Stimulated activated CD8-positive, alpha-beta memory T cell treated with anti-CD3 and anti-CD28 coated beads, Interleukin-2, amount 100 ng/mL, for 1 hour (primary cell): ENCODE measurements around the gene ADGRL3.
"Not testable (repeated sequence)": the region's sequence is repeated elsewhere in the genome, so short reads cannot be mapped to it uniquely, and the experiment has no call there.

Source experiments
- DNase-seq, 2 donors: peaks; one replicate each; pipeline ENCODE4 v3.0.0-alpha.2; 2020; ENCODE audit warnings: low read depth in 2 of 2

Gene ADGRL3

DNA sequence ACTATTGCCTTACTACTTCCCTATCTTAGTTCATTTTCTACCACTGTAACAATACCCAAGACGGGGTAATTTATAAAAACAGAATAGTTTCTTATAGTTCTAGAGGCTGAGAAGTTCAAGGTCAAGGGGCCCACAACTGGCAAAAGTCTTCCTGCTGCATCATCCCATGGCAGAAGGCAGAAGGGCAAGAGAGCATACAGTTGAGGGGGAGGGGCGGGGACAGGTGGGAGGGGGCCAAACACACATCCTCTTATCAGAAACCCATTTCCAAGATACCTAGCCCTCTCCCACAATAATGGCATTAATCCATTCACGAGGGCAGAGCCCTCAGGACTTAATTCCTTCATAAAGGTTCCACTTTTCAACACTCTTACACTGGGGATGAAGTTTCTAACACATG is 690.2 kb downstream of the ADGRL3 start:
- no peak for DNase-seq

DNA sequence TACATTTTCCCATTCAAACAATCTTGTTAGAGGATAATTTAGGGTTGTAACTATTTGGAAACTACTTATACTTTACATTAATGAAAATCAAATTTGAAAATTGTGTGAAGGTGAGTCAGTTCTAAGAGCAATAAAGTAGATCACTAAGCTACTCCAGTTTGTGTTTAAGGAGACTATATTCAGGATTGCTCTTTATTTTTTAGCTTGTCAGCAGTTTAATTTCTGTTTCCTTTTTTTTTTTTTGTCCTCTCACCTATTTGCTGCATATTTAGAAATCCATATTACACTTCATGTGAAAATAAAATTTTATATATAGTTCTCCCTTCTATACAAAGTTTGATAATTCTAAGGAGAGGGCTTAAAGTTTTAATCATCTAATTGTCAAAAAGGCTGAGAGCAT is 691.8 kb downstream of the ADGRL3 start:
- no peak for DNase-seq

DNA sequence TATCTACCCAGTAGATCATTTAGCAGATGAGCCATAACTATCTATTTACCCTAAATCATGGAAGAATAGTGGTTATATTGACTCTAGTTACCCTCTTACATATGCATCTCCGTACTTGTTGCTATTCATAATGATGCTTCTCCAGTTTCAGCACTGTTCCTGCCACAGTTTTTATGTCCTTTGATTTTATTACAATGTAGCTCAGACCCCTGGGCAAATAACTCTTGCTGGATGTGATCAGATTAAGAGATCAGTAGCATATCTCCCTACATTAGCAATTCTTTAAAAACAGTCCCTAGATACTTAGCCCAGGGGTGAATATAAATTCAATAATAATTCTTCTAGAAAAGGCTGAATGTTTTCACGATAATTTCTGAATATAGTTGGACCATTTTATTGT is 696.5 kb downstream of the ADGRL3 start:
- DNase-seq: no peak

DNA sequence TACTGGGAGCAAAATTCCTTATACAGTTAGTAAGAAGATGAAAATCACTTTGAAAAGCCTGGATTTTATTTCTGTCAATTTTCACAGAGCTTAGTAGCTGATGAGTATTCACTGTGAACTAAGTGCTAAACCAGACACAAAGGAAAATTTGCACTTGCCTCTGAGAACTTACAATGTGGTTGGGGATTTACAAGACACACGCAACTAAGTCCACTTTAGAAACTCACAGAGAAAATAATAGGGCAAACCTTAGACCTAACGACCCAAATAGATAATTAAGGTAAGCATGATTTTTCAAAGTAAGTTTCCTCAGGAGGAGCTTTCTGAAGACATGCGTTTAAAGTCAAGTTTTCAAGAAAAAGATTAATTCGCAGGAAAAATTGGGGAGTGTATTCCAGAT is 708.9 kb downstream of the ADGRL3 start:
- DNase-seq: no peak

DNA sequence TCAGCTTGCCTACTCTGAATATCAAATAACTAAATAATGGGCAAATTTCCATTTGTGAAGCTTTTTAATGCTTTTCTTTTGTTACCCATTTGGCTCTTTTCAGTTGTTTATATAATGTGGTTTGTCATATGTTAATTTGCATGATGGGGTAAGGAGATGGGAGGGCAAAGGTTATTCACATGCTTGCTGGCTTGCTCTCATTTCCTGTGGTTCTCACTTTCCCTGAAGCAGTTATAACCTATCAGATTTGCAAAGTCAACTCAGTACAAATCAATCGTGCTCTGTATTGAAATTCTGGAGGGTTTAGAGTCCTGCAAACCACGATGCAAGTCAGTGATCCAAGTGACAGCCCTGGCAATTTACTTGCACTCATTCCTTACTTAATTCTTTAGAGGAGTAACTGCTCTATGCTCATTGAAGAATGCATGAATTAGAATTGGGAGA is 711.2 kb downstream of the ADGRL3 start:
- DNase-seq: no peak

DNA sequence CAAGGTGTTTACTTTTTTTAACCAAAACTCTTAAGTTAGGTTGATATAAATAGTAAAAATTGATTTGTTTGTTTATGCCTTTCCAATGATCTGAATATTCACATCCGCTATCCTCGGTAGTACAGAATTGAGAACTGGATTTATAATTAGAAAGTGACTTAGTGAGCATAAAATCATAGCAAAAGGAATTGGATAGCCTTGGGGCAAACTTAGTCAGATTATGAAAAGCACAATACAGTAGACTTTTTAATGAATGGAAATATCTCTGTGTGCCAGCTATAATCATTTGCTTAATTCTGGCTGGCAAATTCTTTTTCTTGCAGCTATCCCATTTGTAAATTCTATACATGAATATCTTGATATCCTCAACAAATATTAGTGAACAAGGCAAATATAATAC is 713.5 kb downstream of the ADGRL3 start:
- DNase-seq: no peak

DNA sequence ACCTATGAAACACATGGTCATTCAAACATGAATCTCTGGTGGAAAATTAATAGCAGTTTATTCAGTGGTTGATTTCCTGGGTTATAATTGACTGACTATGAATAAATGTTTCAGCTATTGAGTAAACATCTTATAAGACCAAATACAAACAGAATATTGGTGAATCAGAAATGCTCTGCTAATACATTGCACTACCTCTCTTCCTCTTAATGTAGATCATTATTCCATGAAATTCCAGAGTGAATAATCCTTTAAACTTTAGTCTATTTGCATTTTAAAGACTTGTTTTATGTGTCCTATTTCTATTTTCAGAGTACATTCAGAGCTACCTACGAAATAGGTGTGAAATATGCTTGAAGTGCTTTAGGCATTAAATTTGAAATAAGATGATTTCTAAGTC is 715.4 kb downstream of the ADGRL3 start:
- no peak for DNase-seq

DNA sequence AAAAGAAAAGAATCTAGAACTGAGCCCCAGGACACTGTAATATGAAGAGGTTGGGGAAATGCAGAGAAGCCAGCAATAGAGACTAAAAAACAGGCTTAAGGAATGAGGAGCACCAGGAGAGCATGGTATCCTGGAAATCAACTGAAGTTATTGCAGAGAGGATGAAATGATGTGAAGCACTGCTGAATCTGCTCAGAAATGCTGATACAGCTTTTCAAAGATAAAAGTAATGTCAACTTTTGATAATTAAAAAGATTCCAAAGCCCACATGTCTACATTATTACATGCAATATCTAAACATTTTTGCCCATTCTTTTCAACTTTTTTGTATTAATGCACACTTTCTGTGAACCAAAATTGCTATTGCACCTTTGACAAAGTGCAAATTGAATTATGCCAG is 718.4 kb downstream of the ADGRL3 start:
- no peak for DNase-seq

DNA sequence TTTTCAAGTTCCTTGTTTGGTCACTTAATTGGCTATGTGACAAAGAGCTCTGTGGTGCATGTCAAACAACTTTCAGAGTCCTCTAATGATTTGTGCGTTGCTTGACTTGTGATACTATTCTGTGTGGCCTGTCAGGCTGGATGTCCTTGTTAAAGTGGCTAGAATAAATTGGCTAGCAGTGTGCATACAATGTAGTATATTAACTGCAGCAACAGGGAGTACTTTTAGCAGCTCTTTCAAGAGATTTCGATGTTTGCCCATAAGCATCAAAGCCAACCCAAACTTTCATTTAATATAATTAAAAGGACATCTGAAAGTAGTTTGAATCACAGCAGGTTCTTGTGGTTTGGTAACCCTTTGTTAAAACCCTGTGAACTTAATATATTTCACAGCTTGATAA is 718.9 kb downstream of the ADGRL3 start:
- no peak for DNase-seq

DNA sequence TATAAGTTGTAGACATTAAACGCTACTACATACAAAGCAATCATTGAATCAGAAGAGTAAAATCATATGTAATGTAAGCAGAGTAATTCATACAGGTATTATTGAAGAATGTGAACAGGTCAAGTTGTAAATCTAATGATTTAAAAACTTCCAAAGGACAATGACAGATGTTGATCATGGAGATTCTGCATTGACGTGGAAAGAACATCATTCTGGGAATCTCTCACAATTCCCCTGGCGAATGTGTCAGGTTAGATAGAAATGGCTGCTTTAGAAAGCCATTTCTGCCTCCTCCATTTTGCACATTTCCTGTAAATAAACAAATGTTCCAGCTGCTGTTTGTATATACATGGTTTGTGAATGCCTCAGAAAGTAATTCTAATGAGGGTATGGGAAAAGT is 719.4 kb downstream of the ADGRL3 start:
- no peak for DNase-seq

DNA sequence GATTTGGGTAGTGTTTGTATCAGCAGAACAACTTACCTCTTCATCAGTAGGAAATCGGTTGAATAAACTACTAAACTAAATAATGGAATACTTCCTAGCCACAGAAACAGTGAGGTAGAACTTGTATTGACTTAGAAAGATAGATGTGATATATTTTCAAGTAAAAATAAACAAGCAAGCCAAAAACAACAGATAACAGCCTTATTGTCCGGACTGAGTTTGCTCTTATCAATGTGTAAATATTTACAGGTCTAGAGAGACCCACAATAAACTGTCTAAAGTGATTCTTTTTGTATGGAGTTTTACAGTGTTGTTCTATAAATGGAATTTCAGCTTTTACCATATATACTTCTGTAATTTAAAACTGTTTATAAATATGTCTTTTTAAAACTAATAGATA is 721.8 kb downstream of the ADGRL3 start:
- DNase-seq: no peak

DNA sequence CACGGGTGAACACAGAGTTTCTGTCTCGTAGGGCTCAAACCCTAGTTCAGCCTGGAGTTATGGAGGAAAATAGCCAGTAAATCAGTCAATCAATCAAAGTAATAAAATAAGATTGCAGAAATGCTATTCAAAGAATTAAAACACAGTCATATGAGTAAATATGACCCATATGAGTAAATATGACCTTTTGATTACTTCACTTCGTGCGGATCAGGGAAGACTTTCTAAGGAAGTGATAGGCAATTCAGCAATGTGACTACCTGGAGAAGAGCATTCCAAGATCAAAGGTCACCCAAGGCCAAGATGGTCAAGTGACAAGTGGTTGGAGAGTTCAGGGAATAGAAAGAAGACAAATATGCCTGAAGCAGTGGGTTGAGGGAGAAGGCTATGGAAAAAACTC is 722.6 kb downstream of the ADGRL3 start:
- no peak for DNase-seq

DNA sequence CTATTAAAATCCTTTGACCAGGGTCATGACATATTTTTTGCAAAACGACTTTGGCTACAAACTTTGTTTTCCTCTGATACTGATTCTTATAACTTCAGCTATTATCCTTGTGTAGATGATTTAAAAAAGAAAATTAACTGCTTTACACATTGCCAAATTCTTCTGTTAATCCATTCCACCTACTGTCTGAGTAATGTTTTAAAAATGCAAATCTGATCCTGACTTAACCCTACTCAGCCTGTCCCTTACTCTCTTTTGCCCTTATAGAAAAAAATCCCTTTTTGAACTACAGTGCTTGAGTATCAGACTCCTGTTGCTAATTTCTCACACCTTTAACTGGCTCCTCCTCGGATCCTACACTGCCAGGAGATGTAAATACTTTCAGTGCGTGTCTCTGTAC is 723.1 kb downstream of the ADGRL3 start:
- DNase-seq: no peak

DNA sequence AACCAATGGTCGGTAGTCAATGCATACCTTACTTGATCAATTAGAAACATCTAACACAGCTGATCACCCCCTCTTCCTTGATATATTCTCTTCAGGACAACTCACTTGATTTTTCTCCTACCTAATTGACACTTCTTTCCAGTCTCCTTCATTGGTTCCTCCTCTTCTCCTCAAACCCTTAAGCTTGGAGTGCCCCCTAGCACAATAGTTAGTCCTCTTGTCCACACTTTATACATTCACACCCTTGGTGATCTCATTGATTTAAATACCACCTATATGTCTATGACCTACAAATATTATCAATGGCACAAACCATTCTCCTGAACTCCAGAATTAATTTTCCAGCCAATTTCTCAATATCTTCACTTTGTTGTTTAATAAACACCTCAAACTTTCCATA is 724.0 kb downstream of the ADGRL3 start:
- DNase-seq: no peak

DNA sequence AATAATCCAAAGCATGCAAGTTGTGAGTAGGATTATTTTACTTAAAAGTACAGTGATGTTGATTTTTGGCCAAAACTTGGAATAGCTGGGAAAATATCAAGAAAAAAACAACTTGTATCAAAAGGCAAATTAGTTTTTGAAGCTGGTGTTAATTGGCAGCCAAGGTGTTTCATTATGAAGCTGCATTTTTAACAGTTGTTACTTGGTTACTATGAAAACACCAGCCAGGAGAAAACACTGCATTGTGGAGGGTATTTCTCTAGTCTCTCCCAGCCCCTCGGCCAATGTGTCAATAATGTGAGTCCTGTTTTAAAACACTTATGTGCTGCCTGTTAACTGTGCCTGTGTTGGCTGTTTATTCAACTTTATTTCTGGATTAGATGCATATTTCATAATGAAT is 733.4 kb downstream of the ADGRL3 start:
- DNase-seq: no peak

DNA sequence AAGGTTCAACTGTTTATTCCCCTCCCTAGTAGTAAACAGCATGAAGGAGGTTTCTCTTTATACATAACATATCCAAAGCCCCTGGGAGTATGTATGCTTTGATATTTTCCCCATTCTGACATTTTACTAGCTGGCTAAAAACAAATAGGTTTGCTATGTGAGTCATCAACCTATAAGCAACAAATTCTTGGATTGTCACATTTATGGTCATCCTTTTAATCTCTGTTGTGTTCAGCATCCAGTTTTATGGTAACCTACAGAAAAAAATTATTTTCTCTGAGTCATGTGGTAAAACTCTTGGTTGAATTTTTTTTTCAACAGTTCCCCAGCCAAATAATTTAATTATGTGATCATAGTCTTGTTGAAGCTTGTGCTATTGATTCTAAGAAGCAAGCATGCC is 734.1 kb downstream of the ADGRL3 start:
- no peak for DNase-seq

DNA sequence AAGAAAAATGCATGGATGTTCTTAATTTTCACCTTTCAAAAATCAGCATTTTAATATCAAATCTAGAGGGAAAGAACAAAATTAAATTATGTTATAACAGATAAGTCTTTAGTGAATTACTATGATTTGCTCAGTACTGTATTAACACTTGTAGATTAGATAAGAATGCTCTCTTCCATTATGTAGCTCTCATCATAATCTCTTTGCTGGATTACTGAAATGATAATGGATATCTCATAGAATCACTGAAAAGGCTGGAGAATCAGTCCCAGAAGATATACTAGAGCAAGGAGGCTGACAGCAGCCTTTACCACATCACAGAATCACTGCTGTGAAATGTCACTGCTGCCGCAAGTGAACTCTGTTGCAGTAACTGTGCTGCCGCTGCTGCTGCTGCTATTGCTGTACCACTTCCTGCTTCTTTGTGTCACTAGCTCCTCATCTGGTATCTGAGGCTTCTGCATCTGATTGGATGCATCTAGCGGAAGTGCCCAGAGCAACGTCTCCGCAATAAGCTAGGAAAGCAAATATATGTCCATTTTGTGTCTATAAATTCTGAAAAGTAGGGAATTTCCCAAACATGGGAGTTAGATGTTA is 738.2 kb downstream of the ADGRL3 start:
- DNase-seq: no peak

DNA sequence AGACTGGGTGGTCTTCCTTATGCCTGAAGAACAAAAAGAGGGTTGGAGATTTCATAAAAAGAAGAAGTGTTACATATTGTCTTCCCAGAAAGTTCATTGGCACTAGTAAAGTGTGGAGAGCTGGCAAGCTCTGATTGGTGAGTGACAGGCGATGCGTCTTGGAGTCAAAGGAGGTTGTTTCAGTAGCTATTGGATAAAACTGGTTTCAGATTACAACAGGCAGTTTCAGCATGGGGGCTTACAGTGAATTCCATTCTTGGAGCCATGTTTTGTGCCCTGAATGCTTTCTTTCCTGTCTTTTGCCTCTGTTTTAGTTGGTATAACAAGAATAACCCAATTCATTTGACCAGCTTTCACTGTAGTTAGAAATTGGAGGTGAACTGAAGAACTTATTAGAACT is 750.5 kb downstream of the ADGRL3 start:
- DNase-seq: no peak

DNA sequence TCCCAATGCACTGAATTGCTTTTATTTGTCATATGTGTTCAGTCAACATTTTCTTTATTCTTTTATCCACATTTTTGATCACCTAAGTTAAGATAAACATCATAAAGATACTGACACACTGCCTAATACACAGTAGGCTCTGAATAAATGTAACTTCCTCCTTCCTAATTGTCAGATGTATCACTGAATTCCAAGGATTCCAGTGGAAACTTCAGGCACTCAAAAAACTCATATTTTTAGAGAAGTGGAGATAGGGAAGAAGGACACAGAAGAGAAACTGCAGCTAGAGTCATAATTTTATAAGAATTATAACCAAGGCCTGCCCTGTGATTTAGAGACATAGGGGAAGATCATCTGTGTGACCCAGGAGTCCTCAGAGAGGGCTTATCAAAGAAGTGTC is 753.3 kb downstream of the ADGRL3 start:
- DNase-seq: no peak

DNA sequence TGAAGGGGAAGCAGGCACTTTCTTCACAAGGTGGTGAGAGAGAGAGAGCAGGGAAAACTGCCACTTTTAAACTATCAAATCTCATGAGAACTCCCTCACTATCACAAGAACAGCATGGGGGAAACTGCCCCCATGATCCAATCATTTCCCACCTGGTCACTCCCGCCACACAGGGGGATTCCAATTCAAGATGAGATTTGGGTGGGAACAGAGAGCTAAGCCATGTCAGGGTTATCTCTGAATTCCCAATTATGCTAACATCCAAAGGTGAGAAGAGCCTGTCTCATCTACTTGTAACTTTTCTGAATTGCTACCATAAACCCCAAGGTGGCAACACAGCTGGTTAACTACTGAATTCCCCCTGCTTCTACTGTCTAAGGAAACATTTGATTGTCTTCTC is 758.5 kb downstream of the ADGRL3 start:
- DNase-seq: no peak

DNA sequence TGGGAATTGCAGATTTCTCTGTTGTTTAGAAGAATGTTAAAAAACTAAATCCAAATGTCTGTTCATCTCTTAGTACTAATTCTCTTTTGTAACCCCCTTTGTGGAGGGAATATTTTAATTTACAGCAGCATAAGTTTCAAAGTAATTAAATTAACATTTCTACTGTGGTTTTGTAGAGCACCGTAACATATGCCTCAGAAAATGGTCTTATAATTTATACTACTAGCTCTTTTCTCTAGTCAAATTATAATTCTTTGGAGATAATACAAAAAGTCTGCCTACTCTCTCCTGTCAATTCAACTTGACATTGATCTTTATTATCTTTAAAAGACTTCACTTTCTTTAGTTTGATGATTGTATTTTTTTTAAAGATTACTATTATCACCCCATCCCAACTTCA is 759.0 kb downstream of the ADGRL3 start:
- DNase-seq: no peak

DNA sequence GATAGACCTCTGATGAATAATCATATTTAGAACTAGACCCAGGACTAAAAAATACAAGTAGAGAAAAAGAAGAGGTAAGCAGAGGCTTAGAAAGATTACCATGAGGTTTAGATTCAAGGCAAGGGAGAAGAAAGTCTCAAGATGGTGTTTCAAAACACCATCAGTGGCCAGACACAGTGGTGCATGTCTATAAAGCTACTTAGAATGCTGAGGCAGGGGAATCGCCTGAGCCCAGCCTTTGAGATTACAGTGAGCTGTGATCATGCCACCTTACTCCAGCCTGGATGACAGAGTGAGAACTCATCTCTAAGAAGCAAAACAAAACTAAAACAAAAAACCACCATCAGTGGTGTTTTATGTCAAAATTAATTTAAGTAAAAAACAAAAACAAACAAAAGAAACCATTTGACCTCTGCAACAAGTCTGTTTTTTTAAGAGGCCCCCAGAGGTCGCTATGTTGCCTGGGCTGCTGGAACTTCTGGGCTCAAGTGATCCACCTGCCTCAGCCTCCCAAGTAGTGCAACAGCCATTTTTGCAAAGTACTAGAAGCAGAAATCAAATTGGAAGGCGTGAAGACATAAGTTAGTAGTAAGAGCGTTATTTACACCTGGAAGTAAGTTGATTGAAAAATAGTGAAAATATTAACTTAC is 784.3 kb downstream of the ADGRL3 start:
- DNase-seq: no peak

DNA sequence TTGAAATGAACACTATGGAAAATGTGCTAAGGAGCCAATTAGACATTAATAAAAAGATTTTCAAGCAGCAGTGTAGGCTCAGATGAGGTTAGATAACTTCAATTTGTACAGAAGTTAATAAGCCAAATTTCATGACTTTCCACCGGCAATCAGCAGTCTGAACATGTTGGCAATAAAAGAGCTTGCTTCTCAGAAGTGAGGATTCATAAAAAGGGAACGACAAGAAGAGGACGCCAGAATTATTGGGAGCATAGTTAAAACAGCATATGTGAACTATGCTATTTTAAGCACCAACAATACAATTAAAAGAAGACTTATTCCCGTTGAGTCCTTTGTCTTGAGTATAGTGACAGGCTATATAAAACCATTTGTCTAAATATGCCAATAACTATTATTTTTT is 785.3 kb downstream of the ADGRL3 start:
- no peak for DNase-seq

DNA sequence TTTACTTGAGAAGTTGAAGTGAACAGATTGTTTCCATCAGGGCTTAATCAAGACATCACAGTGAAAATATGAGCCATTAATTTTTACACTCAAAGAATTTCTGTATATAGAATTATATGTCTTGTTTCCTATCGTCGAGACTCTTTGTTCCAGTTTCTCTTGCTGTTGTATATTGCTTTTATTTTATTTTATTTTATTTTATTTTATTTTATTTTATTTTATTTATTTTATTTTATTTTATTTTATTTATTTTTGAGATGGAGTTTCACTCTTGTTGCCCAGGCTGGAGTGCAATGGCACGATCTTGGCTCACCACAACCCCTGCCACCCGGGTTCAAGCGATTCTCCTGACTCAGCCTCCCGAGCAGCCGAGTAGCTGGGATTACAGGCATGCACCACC is 786.8 kb downstream of the ADGRL3 start:
- DNase-seq: not testable (repeated sequence)
